GM21528 (cell line): ENCODE results near the gene NRIP3.
A peak's percentile ranks its signal among the peaks of the same experiment; 100 is the strongest.
"Not testable (repeated sequence)": the region's sequence is repeated elsewhere in the genome, so short reads cannot be mapped to it uniquely, and the experiment has no call there.

Experiments
- ATAC-seq: cut with Tn5 transposase; IDR thresholded peaks from one replicate; pipeline ENCODE4 v1.9.1; 2021; ENCODE audit warnings: mild to moderate bottlenecking, moderate library complexity; ENCODE audit not compliant: unreplicated experiment, low FRiP score

Gene NRIP3

DNA sequence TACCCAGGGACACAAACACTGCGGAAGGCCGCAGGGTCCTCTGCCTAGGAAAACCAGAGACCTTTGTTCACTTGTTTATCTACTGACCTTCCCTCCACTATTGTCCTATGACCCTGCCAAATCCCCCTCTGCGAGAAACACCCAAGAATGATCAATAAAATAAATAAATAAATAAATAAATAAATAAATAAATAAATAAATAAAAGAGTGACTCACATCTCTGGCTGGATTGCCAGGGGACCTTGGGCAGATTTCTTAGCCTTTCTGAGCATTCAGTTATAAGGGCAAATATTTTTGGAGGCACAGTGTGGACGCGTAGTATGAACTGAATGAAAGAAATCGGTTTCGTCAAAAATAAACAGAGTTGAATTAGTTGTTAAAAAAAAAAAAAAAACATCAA is 24.4 kb downstream of the NRIP3 start:
- ATAC-seq, result not testable (repeated sequence)

DNA sequence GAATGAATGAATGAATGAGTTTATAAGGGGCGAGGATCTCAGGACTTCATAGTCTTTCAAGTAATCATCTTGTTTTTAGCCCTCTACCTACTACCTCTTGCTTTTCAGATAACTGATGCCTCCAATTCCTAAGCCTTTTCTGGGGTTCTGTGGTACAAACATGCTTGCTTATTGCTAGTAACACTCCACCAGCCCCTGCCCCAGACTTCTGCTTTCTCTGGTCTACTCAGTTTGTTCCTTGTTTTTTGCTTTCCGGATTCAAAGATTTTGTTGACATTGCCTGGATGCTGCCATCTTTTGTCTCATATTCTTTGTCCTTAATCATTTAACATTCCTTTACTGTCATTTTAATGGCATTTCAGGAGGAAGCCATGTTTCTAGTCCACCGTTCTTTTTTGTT is 30.7 kb downstream of the NRIP3 start:
- no peak for ATAC-seq

DNA sequence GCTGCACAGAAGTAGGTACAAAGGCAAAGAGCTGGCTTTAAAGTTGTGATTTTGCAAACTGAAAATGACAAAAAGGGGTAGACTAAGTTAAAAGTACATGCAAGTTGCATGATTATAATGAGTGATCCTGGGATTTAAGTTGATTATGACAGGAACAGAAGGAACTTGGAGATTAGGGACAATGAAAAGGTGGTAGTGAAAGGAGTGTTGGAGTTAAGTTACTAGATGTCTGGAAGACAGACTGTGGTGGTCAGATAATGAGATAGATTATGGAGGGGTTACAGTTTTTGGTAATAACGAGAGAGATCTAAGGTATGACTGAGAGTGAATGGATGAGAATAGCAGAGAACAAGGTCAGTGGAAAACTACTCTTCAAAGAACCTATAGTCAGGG is 31.9 kb downstream of the NRIP3 start:
- ATAC-seq, result no peak

DNA sequence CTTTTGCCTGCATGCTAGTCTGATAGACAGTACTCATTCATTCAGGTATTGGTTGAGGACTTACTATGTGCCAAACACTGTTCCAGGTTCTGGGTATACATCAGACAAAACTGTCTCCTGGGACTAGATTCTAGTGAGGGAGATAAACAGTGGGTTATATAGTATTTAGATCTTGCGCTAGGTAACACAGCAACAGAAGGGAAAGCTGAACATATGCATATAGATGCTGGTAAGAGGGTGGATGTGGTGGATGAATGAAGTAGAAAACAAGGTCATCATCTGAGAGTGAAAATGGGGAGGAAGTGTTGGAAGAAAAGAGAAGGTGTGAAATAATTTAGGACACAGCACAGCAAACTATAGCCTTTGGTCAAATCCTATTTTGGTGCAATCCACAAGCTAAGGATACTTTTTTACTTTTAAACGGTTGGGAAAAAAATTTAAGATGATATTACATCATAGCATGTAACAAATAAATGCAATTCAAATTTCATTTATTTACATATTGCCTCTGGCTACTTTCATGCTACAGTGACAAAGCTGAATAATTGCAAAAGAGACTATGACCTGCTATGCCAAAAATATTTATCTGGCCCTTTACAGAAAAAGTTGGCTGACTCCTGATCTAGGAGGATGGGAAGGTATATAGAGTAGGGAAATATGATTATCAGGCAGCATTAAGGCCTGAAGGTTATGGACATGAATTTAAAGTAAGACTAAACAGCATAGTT is 32.4 kb downstream of the NRIP3 start:
- no peak for ATAC-seq

DNA sequence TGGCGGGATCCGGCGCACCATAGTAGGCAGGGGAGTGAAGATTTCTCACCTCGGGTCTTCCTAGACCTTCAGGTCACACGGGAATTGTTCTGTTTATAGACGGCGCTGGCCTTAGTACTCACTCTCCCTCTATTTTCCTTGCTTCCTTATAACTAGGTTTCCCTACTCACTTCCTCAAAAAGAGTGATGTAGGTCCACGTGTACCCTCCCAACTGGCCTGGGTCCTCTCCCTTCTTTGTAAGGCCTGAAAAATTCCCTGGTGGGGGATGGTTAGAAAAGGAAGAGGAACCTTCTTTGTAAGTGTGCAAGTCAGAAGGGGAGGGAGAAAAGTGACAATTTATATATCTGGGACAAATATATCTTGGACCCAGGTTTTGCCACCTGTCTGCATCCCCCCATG is 36.6 kb downstream of the NRIP3 start:
- ATAC-seq, result no peak

DNA sequence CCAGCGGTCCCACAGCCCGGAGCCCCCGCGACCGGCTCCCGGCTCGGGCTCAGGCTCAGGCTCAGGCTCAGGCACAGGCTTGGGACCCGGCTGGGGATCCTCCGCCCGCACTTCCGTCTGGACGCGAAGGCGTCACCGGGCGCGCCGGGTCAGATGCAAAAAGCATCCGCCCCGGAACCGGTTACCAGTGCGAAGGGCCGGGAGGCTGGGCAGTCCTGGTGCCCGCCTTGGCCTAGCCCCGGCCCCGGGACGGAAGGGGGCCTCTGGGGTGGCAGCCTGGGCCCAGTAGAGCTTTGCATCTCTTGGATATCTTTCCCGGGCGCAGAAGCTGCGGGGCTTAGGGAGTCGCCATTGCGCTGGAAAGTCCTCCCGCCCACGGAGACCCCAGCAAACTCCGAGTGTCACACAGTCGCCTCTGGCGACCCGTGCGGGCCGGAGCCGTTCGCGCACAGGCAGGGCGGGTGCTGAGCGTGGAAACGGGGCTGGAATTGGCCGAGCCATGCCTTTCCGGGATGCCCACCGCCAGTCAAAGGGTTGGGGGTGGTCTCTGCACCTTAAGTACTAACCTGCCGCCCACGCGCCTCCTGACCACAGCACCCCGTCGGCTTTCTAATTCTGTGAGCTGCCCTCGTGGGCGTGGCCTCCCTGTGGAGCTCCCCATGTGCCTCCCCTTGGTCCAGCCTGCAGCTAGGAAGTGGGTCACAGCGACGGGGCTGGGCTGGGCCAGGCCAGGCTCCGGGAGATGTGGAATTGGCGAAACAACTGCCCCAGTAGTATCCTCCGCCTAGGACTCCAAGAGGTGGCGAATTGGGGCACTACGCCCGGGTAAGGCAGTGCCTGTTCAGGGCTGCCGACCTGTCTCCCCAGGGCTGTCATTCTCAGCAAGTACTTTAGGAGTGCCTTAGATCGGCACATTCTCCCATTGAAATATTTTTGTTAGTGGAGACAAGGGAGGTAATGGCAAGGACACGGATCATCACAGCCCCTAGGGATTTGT is 39.2 kb downstream of the NRIP3 start, which contains the start of gene TMEM9B:
Gene TMEM9B (minus strand): TSS at position 119 of the 997 bp plus-strand sequence. CDS start 129 bp downstream, outside the sequence.
- peak; percentile 76 for ATAC-seq

DNA sequence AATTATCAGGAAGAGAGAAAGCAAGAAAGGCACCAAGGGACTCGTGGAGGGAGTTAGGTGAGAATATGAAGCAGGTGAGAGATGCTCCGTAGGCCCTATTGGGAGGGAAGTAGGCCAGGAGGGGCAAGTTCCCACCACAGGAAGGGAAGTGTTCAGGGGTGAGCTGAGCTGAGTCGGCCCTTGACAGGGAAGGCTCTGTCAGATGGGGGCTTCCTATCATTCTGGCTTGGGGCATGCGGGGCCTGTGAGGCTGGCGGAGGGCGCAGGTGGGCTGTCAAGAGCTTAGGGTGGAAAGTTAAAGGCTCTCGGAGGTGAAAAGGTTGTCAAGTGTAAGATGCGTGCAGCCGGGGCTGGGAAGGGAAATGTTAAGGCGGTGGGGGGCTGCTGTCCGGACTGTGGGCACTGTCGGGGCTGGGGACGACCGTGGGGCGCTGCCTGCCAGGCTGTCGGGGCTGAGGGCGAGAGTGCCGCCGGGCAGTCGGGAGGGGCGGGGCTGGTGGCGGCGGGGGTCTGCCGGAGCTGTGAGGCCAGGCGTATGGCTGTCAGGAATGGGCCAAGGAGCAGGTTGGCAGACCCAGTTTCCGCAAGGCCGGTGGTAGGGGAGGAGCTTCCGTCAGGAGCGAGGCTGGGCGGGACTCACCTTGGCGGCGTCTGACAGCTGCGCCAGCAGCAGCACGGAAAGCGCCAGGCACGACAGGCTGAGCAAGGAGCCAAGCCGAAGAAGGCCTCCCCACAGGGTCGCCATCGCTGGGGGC is 40.1 kb downstream of the NRIP3 start:
- ATAC-seq, result peak; percentile 75

DNA sequence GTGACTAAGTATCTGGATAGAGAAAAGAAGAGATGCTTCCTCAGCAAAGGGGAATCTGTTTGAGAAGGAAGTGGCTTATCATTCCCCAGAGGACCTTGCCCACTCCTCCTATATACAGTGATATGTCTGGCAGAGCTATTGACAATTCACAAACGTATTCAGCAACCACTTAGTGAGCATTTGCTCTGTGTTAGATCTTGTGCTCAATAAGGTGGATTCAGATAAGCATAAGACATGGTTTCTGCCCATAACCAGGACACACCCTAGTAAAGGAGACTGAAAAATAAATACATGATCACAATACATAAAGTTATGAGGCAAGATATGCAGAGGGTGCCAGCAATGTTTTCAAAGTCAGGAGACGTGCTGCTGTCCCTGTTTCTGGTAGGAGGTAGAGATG is 41.0 kb downstream of the NRIP3 start:
- ATAC-seq, result no peak

DNA sequence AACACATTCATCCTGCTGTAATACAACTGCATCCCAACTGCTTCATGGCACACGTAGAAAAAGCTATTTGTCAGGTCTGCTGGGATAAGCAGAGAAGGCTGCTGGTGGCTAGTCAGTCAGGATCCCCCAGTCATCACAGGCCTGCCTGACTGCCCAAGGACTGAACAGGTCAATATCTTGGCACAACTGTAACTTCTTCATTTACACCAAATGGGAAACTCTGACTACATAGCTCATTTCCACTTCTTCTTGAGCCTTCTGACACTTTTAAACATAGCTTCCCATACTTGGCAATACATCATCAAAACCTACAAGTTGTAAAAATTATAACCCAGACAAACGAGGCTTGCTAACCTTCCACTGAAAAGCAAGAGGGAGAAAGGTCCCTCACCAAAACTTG is 42.4 kb downstream of the NRIP3 start:
- ATAC-seq, result no peak

DNA sequence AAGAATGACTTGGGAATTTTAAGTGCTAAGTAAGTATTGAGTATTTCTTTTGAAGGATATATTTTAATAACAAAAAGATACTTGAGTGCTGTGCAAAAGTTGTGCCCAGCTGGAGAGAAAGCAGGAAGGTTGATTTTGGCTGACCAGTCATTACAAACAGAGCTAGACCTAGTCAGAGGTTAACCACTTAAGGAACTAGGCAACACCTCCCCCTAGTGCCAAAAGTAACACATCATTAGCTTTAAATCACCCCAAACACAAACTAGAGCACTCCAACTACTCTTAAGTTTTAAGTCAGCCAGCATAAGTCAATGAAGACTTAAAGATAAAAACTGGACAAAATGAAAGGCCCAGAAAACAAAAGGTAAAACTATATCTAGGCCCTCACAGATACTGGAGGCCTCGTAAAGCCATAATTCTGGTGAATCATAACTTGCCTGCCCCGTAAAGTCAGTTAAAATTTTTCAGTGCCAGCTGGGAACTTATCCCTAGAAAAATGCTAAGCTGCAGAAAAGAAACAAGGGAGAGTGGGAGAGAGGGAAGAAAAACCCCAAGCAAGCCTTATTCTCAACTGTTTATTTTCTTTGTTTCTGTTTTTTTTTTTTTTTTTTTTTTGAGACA is 44.1 kb downstream of the NRIP3 start:
- no peak for ATAC-seq

DNA sequence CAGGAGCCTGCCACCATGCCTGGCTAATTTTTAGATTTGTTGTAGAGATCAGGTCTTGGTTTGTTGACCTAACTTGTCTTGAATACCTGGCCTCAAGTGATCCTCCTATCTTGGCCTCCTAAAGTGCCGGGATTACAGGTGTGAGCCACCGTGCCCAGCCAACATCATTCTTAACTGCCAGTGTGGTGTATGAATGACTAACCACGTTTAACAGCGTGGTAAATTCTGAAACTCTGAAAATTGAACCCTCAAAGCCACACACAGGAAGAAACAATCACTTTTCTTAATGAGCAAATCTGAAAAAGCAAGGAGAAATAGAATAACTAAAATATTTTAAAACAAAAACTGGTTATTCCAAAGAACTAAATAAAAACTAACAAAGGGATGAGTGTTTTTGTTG is 46.9 kb downstream of the NRIP3 start:
- no peak for ATAC-seq

DNA sequence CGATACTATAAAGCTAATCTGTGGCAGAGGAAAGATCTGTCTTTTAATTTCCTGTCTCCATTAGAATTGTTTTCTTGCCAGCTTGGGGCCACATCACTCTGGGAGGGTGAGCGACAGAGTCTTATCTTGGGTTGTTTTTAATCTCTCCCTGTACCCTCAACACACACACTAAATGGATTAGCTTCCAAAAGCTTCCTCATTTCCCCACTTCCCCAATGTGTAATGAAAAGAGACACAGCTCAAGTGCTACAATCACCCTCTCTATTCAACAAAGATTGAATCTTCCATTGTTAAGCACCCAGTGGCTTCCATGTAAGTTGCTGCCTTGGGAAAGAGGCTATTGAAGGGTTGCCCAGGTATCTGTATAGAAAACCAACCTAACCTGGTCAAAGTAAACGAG is 54.9 kb downstream of the NRIP3 start:
- no peak for ATAC-seq

DNA sequence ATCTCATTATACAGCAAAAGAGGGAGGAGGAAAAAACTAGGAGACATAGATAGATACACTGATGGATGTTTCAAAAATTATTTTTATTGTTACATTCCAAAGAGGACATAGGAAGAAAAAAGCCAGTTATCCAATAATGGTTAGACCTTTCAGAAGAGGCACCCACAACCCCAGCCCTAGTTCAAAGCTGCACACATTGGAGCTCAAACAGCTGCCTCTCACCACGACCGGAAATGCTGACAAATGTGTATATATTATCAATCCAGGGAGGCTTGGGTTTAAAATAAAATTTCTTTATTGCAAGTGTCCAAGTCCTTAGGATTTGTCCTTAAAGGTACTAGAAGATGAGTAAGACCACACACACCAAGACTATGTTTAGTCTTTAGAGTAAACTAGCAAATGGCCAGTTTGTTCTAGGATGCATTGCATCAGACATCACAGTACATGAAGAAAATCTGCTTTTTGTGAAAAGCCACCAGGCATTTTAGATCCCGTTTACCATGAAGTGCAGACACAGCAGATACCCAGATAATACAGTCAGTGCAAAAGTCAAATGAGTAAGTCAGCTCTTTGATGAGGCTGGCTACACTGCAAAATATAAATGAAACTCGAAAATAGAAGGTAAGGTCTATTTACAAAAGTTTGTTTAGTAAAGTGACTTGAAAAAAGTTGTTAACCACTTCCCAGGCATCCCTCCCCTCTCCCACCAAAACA is 56.4 kb downstream of the NRIP3 start:
- no peak for ATAC-seq

DNA sequence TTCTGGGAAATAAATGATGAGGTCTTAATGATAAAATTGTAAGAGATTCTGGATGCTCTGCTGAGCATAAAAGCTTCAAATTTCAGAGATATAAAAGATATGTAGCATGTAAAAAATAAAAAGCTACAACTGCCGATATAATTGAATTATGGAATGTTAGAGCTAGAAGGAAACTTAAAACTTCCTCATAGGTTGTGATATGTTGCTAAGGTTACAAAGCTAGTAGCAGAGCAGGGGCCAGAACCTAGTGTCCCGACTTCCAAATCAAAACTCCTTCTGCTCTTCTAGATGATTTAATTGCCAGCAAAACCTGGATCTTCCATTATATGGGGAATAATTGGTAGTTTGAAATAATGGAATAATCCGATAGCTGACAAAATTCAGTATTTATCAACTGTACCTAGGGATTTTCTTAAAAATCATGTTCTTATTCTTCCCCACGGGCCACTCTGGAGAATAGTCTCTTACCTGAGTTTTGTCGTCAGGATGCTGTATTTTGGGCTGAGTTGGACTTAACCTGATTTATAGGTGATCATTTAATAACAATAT is 61.2 kb downstream of the NRIP3 start, which contains the start of gene ASCL3:
Gene ASCL3 (minus strand): TSS at position 499 of the 549 bp plus-strand sequence. CDS start 4,855 bp downstream, outside the sequence.
- no peak for ATAC-seq

DNA sequence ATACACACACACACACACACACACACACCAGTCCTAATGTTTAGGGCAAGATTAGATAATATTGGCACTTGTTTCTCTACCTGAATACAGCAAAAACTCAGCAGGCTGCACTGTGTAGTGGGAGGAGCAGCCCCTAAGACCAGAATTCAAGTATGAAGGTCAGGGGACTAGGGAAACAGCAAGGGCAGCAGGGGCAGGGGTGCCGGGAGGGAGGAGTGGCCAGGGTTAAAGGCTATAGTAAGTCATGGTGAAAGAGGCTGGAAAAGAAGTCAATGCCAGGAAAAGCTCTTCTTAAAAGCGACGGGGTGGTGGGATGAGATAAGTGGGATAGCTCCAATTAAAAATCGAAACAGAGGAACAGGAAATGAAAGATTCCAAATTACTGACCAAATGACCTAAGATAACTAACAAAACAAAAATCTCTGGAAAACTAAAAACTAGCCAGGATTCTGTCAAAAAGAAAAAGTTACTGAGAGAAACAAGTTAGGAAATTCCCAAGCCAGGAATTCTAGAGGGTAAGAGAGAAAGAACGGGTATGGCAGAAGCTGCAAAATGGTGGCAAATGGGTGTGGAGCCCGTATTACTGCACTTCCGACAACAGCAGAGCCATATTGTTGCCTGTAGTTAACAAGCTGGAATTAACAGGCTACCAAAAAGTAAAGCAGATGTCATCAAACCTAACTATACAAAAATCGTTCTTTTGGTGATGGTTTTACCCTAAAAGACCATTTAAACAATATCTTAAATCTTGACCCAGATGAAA is 62.3 kb downstream of the NRIP3 start:
- ATAC-seq, result no peak

DNA sequence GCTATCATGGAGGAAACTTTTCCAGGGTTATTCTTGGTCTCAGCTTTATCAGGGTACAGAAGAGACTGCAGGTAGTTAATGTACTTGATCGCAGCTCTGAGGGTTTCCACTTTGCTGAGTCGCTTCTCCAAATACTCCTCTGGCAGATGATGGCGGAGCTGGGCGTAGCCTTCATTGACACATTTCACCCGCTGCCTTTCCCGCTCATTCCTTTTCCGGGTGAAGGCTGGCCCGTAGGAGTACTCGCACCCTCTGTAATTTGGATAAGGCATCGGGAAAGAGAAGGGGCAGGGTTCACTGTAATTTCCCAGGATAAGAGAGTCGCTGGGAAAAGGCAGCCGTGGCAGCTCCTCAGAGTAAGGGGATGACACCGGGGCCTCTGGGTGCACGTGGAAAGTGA is 66.1 kb downstream of the NRIP3 start:
- no peak for ATAC-seq

DNA sequence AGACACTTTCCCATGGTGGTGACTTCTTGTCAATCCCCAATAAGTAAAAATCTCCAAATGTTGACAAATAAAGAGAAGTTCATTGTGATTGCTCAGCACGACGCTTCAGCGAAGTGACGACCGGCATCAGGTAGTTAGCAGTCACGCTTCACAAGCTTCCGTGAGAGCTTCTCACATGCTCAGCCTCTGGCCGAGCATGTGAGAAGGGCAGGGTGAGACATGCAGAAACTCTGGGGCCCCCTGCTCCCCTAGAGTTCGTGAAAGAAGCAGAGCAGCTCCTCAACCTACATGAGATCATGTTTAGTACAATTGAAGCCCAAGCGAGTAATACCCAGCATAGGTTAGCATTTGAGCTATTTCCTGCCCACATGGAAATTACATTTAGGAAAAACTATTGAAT is 66.6 kb downstream of the NRIP3 start:
- ATAC-seq, result no peak

DNA sequence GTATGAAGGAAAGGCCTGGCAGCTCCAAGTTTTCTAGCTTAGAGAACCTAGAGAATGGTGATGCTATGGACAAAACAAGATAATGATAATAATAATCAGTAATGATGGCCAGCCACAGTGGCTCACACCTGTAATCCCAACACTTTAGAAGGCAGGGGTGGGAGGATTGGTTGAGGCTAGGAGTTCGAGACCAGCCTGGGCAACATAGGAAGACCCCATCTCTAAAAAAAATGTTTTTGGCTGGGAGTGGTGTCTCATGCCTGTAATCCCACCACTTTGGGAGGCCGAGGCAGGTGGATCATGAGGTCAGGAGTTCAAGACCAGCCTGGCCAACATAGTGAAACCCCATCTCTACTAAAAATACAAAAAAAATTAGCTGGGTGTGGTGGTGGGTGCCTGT is 68.0 kb downstream of the NRIP3 start:
- ATAC-seq, result not testable (repeated sequence)
